Uterus (tissue), 4 donors: ENCODE results near the gene TOR2A. TPM values are rescaled to one million over a fixed set of nuclear protein-coding genes. Genes with fewer than 3 reads are reported as not detected.

Experiments used
- DNase-seq, 2 donors: peaks; one replicate each; pipeline ENCODE4 v3.0.0-alpha.2; 2019 to 2020
- H3K27ac ChIP-seq, 2 donors: fragments of 200-600 bp; sonication (generic); 1 replicate in 1 of 2; 2 replicates in 1 of 2; pipeline ENCODE4 v1.5.1; 2016 to 2018
- H3K27me3 ChIP-seq, 2 donors: fragments of 200-600 bp; sonication (generic); one replicate each; pipeline ENCODE4 v1.5.1; 2018 to 2019; ENCODE audit warnings: control low read depth in 1 of 2
- H3K36me3 ChIP-seq, 2 donors: fragments of 200-600 bp; sonication (generic); one replicate each; pipeline ENCODE4 v1.5.1; 2019; ENCODE audit warnings: control low read depth in 1 of 2
- H3K4me1 ChIP-seq, 2 donors: fragments of 200-600 bp; sonication (generic); one replicate each; pipeline ENCODE4 v1.5.1; 2018 to 2019; ENCODE audit warnings: control low read depth in 1 of 2
- H3K4me3 ChIP-seq, 2 donors: fragments of 200-600 bp; sonication (generic); 1 replicate in 1 of 2; 2 replicates in 1 of 2; pipeline ENCODE4 v1.5.1; 2018 to 2019; ENCODE audit warnings: mild to moderate bottlenecking in 1 of 2
- H3K9me3 ChIP-seq, 2 donors: fragments of 200-600 bp; sonication (generic); one replicate each; pipeline ENCODE4 v1.5.1; 2019; ENCODE audit warnings: control low read depth in 1 of 2
- POLR2A ChIP-seq, 2 donors: fragments of 450-650 bp; IDR thresholded peaks; one replicate each; pipeline ENCODE4 v1.6.1; 2016; ENCODE audit warnings: antibody characterized with exemption in 2 of 2, mild to moderate bottlenecking in 1 of 2, moderate library complexity in 1 of 2
- intact Hi-C: fragments of 100-400 bp; cut with DNase I; formaldehyde crosslinking; loops from one replicate; pipeline ENCODE4 v1.15.1; 2023; ENCODE audit warnings: low total_unique reads
- total RNA-seq, 4 donors: library from RNA; depleted of rRNA in 3 of 4; stranded (reverse); fragments of >200 nt in 3 of 4; gene quantifications; one replicate each; pipeline versions ENCODE4 v1.1.0 to v1.2.4, GENCODE V29; 2014 to 2023
- TF ChIP-seq, protein P1 (sequence below), 4 experiments: fragments of 200-600 bp in 2 of 4; fragments of 450-650 bp in 2 of 4; sonication (generic) in 2 of 4; IDR thresholded peaks; one replicate each; pipeline ENCODE4 v1.5.1; 2016 to 2019; ENCODE audit warnings: antibody characterized with exemption in 4 of 4, mild to moderate bottlenecking in 2 of 4, moderate library complexity in 1 of 4
- donor health status: DM: yes; HTN: yes; CAD: no.

Gene TOR2A
- total RNA-seq, 4 donors from 2014 or later: 2.0 to 73.8 (median 7.0) TPM

DNA sequence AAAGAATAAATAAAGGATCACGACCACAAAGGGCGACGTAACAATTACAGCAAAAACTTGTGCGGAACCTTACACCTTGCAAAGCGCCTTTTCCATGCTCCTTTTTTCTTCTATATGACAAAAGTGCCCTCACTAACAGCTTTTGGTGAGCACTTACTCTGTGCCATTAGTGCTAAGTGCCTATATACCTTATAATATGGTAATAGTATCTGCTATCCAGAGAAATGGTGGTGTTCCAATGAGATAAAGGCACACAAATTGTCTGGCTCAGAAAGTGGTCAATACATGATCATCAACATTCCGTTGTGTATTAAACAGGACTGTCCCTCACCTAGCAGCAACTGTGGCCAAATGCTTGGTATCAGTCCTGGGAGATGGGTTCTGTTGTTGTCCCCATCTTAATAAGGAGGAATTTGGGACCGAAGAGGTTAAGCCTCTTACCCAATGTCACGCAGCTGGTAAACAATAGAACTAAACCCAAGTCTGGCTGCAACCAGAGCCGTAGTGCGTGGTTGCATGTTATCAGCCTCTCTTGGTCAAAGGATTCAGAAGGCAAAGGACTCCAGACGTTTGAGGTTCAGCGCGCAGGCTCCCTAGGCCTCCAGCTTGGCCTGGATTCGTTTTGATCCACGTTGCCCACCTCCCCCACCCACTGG, 564 bp upstream of the TOR2A start:
- Histone ChIP-seq H3K27ac (peak overlapping the region; percentile 26 to 92), H3K9me3 (no peaks in the 10 kb centered on the region), H3K36me3 (no peaks in the 10 kb centered on the region), H3K27me3 (no peaks in the 10 kb centered on the region), H3K4me1 (no peaks in the 10 kb centered on the region), H3K4me3 (no peak overlapping the region)
- no peak for DNase-seq
- intact Hi-C loops: loop anchor here (5.0 kb wide), 1 partner anchor 132 kb away; no protein-coding TSS in a partner anchor
- no peak for TF ChIP-seq POLR2A (IDR thresholded peaks at IDR 0.05)
- TF ChIP-seq, protein P1, sequence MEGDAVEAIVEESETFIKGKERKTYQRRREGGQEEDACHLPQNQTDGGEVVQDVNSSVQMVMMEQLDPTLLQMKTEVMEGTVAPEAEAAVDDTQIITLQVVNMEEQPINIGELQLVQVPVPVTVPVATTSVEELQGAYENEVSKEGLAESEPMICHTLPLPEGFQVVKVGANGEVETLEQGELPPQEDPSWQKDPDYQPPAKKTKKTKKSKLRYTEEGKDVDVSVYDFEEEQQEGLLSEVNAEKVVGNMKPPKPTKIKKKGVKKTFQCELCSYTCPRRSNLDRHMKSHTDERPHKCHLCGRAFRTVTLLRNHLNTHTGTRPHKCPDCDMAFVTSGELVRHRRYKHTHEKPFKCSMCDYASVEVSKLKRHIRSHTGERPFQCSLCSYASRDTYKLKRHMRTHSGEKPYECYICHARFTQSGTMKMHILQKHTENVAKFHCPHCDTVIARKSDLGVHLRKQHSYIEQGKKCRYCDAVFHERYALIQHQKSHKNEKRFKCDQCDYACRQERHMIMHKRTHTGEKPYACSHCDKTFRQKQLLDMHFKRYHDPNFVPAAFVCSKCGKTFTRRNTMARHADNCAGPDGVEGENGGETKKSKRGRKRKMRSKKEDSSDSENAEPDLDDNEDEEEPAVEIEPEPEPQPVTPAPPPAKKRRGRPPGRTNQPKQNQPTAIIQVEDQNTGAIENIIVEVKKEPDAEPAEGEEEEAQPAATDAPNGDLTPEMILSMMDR (IDR thresholded peaks at IDR 0.05): no peak

DNA sequence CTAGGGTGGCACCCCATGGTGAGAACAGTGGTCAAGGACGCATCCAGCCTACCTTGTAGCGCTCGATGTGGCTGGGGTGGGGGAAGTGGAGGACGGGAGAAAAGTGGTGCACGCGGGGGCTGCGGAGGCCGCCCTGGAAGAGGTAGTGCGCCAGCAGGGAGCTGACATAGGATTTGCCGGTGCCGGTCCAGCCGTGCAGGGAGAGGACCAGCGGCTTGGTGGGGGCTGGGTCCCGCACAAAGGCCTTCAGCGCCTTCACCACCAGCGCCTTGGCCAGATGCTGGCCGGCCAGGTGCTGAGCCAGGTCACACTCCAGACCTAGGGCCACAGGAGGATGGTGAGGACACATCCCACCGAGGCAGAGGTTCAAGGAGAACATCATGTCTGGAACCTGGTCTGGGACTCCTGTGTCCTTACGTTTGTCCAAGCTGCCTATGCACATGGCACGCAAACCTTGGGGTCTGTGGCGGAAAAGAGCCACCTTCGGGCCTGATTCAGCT, 797 bp downstream of the TOR2A start:
- intact Hi-C loops: no loop called here
- Histone ChIP-seq H3K36me3 (no peaks in the 10 kb centered on the region), H3K4me1 (no peaks in the 10 kb centered on the region), H3K27ac (peak overlapping the region; percentile 92 to 96), H3K27me3 (no peaks in the 10 kb centered on the region), H3K9me3 (no peaks in the 10 kb centered on the region), H3K4me3 (peak overlapping the region; percentile 54 to 72)
- DNase-seq: no peak
- TF ChIP-seq POLR2A (IDR thresholded peaks at IDR 0.05): no peak
- TF ChIP-seq, protein P1 (IDR thresholded peaks at IDR 0.05): no peak

DNA sequence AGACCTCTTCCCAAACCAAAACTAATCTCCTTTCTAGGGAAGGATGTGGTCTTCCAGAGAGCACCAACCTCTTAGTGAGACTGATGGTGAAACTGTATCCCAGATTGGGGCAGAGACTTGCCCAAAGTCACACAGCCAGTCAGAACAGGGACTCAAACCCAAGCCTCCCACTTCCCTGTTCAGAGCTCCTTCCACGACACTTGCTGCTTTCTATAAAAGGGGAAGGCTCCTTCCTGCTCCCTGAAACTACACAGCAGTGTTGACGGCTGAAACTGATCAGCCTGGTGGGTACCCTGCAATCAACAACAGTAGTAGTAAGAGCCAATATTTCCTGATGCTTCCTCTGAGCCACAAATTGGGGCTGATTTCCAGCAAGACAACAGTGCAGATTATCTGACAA, 1.5 kb downstream of the TOR2A start:
- no peaks in the 10 kb centered on the region for H3K36me3 ChIP-seq
- H3K27me3 ChIP-seq: no peaks in the 10 kb centered on the region
- DNase-seq: no peak
- H3K4me3 ChIP-seq: no peak overlapping the region
- H3K9me3 ChIP-seq: no peaks in the 10 kb centered on the region
- H3K4me1 ChIP-seq: no peaks in the 10 kb centered on the region
- no peak overlapping the region for H3K27ac ChIP-seq
- TF ChIP-seq, protein P1 (IDR thresholded peaks at IDR 0.05): no peak
- TF ChIP-seq POLR2A (IDR thresholded peaks at IDR 0.05): no peak
- intact Hi-C loops: no loop called here

DNA sequence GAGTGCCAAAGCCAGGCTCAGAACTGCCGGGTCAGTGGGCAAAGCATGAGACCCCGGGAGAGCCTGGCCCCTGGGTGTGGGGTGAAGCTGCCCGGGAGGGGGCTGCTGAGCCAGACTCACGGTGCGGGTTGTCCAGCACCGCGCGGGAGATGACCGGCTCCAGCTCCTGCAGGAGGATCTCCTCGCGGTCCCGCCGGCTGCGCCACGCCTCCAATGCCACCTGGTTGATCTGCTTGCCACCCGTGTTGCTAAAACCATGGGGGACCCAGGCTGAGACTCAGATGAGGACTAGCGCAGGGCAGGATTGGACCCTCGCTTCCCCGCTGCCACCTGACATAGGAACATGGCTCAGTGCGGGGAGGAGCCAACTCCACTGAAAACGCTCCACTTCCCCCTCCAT, 2.6 kb downstream of the TOR2A start:
- Histone ChIP-seq H3K9me3 (no peaks in the 10 kb centered on the region), H3K4me3 (no peak overlapping the region), H3K27me3 (no peaks in the 10 kb centered on the region), H3K36me3 (no peaks in the 10 kb centered on the region), H3K27ac (no peak overlapping the region), H3K4me1 (no peaks in the 10 kb centered on the region)
- no peak for DNase-seq
- no peak for TF ChIP-seq POLR2A (IDR thresholded peaks at IDR 0.05)
- TF ChIP-seq, protein P1 (IDR thresholded peaks at IDR 0.05): no peak
- intact Hi-C loops: no loop called here

- Histone ChIP-seq H3K4me3 (no peak overlapping the region), H3K27me3 (no peaks in the 10 kb centered on the region), H3K27ac (no peak overlapping the region), H3K36me3 (no peaks in the 10 kb centered on the region), H3K9me3 (no peaks in the 10 kb centered on the region), H3K4me1 (no peaks in the 10 kb centered on the region)
- intact Hi-C loops: no loop called here
- DNase-seq: no peak
- no peak for TF ChIP-seq POLR2A (IDR thresholded peaks at IDR 0.05)
- TF ChIP-seq, protein P1 (IDR thresholded peaks at IDR 0.05): no peak
These were observed 3.2 kb downstream of the TOR2A start for GRCh38 chr9:127731938-127732337.
